Activated CD8-positive, alpha-beta memory T cell treated with anti-CD3 and anti-CD28 coated beads for 1 hour (primary cell): ENCODE results near the gene TCF12.
A peak's percentile ranks its signal among the peaks of the same experiment; 100 is the strongest.

Source experiments
- DNase-seq, 2 donors: peaks; one replicate each; pipeline ENCODE4 v3.0.0-alpha.2; 2020; ENCODE audit warnings: low read depth in 1 of 2; ENCODE audit errors: extremely low read depth in 1 of 2

The TCF12 gene

GRCh38 chr15:56918046-56918938, at the start of gene TCF12:
TCF12 (plus strand) TSS chr15:56918644; CDS start chr15:56919914, 1,270 bp downstream.
- peak; percentile 74 to 81 for DNase-seq

GRCh38 chr15:56869573-56869972, 48.9 kb upstream of the TCF12 start:
- no peak for DNase-seq

- DNase-seq: no peak
These were observed 47.3 kb upstream of the TCF12 start for GRCh38 chr15:56871185-56871584.

- DNase-seq: no peak
These were observed 46.6 kb upstream of the TCF12 start for GRCh38 chr15:56871867-56872266.

- no peak for DNase-seq
These were observed 41.0 kb upstream of the TCF12 start for GRCh38 chr15:56877255-56877970.

- DNase-seq: no peak
These were observed 38.9 kb upstream of the TCF12 start for GRCh38 chr15:56879502-56879901.

- DNase-seq: no peak
These were observed 35.4 kb upstream of the TCF12 start for GRCh38 chr15:56883088-56883487.

- DNase-seq: no peak
These were observed 32.0 kb upstream of the TCF12 start for GRCh38 chr15:56886363-56886931.

GRCh38 chr15:56886932-56887781, 31.3 kb upstream of the TCF12 start:
- DNase-seq: peak; percentile 49 to 63

- no peak for DNase-seq
These were observed 30.5 kb upstream of the TCF12 start for GRCh38 chr15:56887782-56888438.

- no peak for DNase-seq
These were observed 28.4 kb upstream of the TCF12 start for GRCh38 chr15:56890038-56890437.

GRCh38 chr15:56891852-56892440, 26.5 kb upstream of the TCF12 start:
- no peak for DNase-seq

GRCh38 chr15:56892659-56893363, 25.6 kb upstream of the TCF12 start:
- DNase-seq: no peak

GRCh38 chr15:56893364-56893678, 25.1 kb upstream of the TCF12 start:
- no peak for DNase-seq

GRCh38 chr15:56894601-56895000, 23.8 kb upstream of the TCF12 start:
- DNase-seq: no peak

GRCh38 chr15:56901931-56902330, 16.5 kb upstream of the TCF12 start:
- DNase-seq: no peak

- no peak for DNase-seq
These were observed 11.7 kb upstream of the TCF12 start for GRCh38 chr15:56906766-56907165.

GRCh38 chr15:56910801-56911200, 7.6 kb upstream of the TCF12 start:
- DNase-seq: no peak

GRCh38 chr15:56913241-56913640, 5.2 kb upstream of the TCF12 start:
- DNase-seq: no peak
